A673 (cell line): ENCODE data around the gene PAX3. TPM values are rescaled to one million over a fixed set of nuclear protein-coding genes. Genes with fewer than 3 reads are reported as not detected.

Experiments used
- BruUV-seq: library from RNA; stranded (reverse); fragments of 400-500 nt; replicated peaks from 2 replicates; lab custom pipeline; 2021; lab: Mats Ljungman, UMichigan
- CTCF ChIA-PET: fragments of 300-600 bp; sonication (Branson Sonifier 250); formaldehyde crosslinking; loops from one replicate; lab custom pipeline; 2022; ENCODE audit warnings: antibody characterized with exemption; lab: Charles Lee
- POLR2A ChIA-PET: fragments of 300-600 bp; sonication (Branson Sonifier 250); formaldehyde crosslinking; loops from one replicate; lab custom pipeline; 2022; ENCODE audit warnings: antibody characterized with exemption; ENCODE audit not compliant: low non-redundant PET; lab: Charles Lee
- DNase-seq: peaks from one replicate; pipeline ENCODE4 v3.0.0-alpha.2; 2015; ENCODE audit warnings: low spot score
- H3K27ac ChIP-seq: fragments of 200-600 bp; sonication (generic); 2 replicates; pipeline ENCODE4 v1.5.1; 2016; ENCODE audit warnings: mixed run types, low read depth, mild to moderate bottlenecking, mixed read lengths, antibody characterized with exemption, low read length; ENCODE audit not compliant: poor library complexity, severe bottlenecking
- H3K27me3 ChIP-seq: fragments of 200-600 bp; sonication (generic); replicated peaks from 2 replicates; pipeline ENCODE4 v1.6.1; 2017; ENCODE audit warnings: mixed run types, low read depth, mild to moderate bottlenecking, mixed read lengths, antibody characterized with exemption, low read length; ENCODE audit not compliant: insufficient read depth, poor library complexity
- H3K36me3 ChIP-seq: fragments of 200-600 bp; sonication (generic); 2 replicates; pipeline ENCODE4 v1.6.1; 2016; ENCODE audit warnings: mixed run types, mild to moderate bottlenecking, mixed read lengths, antibody characterized with exemption, low read length; ENCODE audit not compliant: insufficient read depth, poor library complexity, severe bottlenecking
- H3K4me1 ChIP-seq: fragments of 200-600 bp; sonication (generic); 2 replicates; pipeline ENCODE4 v1.6.1; 2017; ENCODE audit warnings: mixed run types, mild to moderate bottlenecking, mixed read lengths, antibody characterized with exemption, low read length; ENCODE audit not compliant: insufficient read depth, poor library complexity, severe bottlenecking
- H3K4me3 ChIP-seq: fragments of 200-600 bp; sonication (generic); 2 replicates; pipeline ENCODE4 v1.5.1; 2016; ENCODE audit warnings: low read depth, mixed run types, mild to moderate bottlenecking, mixed read lengths, low read length; ENCODE audit not compliant: poor library complexity, severe bottlenecking
- H3K9me3 ChIP-seq: fragments of 200-600 bp; sonication (generic); 2 replicates; pipeline ENCODE4 v1.6.1; 2016; ENCODE audit warnings: mixed run types, low read depth, mild to moderate bottlenecking, mixed read lengths, antibody characterized with exemption, low read length; ENCODE audit not compliant: poor library complexity, severe bottlenecking
- CTCF ChIP-seq: fragments of 300-800, 200-600 bp; sonication (generic); conservative IDR thresholded peaks from 2 replicates; pipeline ENCODE4 v1.5.1; 2017; ENCODE audit warnings: low read depth, mild to moderate bottlenecking, antibody characterized with exemption, low read length, moderate library complexity, mixed read lengths
- EZH2 ChIP-seq: fragments of 200-600 bp; sonication (generic); IDR thresholded peaks from 2 replicates; pipeline ENCODE4 v1.6.1; 2017; ENCODE audit warnings: borderline replicate concordance, low read depth, mild to moderate bottlenecking, mixed read lengths, antibody characterized with exemption, low read length; ENCODE audit not compliant: poor library complexity, severe bottlenecking
- intact Hi-C: fragments of 100-400 bp; cut with micrococcal nuclease; formaldehyde crosslinking; loops from one replicate; pipeline ENCODE4 v1.10.0; 2022; ENCODE audit not compliant: unreplicated experiment
- total RNA-seq: library from RNA; stranded (reverse); gene quantifications from 2 replicates; pipeline ENCODE4 v1.2.3, GENCODE V29; 2021

PAX3 gene
- total RNA-seq, 1 experiment from 2014 or later = 39.3 TPM

- ChIA-PET CTCF (no interaction called here), POLR2A (no interaction called here)
- BruUV-seq = no TSS peak
- intact Hi-C loops = no loop called here
- H3K36me3 ChIP-seq = no peaks in the 10 kb centered on the region
- no peaks in the 10 kb centered on the region for H3K9me3 ChIP-seq
- no peak for DNase-seq
- no peaks in the 10 kb centered on the region for H3K4me1 ChIP-seq
- TF ChIP-seq EZH2 (no peak), CTCF (no peak)
- no peak overlapping the region for H3K4me3 ChIP-seq
- no peak overlapping the region for H3K27ac ChIP-seq
- no peaks in the 10 kb centered on the region for H3K27me3 ChIP-seq
These were observed 50.0 kb downstream of the PAX3 start for GRCh38 chr2:222248818-222249217.

- POLR2A ChIA-PET = no interaction called here
- H3K36me3 ChIP-seq = no peaks in the 10 kb centered on the region
- CTCF ChIA-PET = no interaction called here
These were observed 50.5 kb downstream of the PAX3 start for GRCh38 chr2:222248256-222248655.

GRCh38 chr2:222242532-222242931, 56.3 kb downstream of the PAX3 start:
- ChIA-PET CTCF (no interaction called here), POLR2A (interaction anchor here (0.8 kb wide), 1 partner anchor 16 kb away, joined by 3 read pairs; no protein-coding TSS in a partner anchor)
- Histone ChIP-seq H3K9me3 (no peaks in the 10 kb centered on the region), H3K27ac (no peak overlapping the region), H3K27me3 (no peaks in the 10 kb centered on the region), H3K36me3 (no peaks in the 10 kb centered on the region), H3K4me1 (peaks cover 6% of the 10 kb centered on the region), H3K4me3 (no peak overlapping the region)
- BruUV-seq = no TSS peak
- DNase-seq = no peak
- intact Hi-C loops = no loop called here
- TF ChIP-seq EZH2 = no peak
- TF ChIP-seq CTCF = no peak

More at GRCh38 chr2:222248256-222248655, 50.5 kb downstream of the PAX3 start:
- BruUV-seq = no TSS peak
- TF ChIP-seq CTCF (no peak), EZH2 (no peak)
- DNase-seq = no peak
- Histone ChIP-seq H3K9me3 (no peaks in the 10 kb centered on the region), H3K4me1 (no peaks in the 10 kb centered on the region), H3K27me3 (no peaks in the 10 kb centered on the region), H3K4me3 (no peak overlapping the region), H3K27ac (no peak overlapping the region)
- intact Hi-C loops = no loop called here
